GM12874 (cell line): ENCODE results near the gene CHID1.

Experiments
- TF ChIP-seq, protein P1 (sequence below): IDR thresholded peaks from 2 replicates; pipeline ENCODE4 v1.5.1; 2011; ENCODE audit warnings: low read depth, mild to moderate bottlenecking, control low read depth, low read length, moderate library complexity; ENCODE audit not compliant: insufficient read depth

Gene CHID1

DNA sequence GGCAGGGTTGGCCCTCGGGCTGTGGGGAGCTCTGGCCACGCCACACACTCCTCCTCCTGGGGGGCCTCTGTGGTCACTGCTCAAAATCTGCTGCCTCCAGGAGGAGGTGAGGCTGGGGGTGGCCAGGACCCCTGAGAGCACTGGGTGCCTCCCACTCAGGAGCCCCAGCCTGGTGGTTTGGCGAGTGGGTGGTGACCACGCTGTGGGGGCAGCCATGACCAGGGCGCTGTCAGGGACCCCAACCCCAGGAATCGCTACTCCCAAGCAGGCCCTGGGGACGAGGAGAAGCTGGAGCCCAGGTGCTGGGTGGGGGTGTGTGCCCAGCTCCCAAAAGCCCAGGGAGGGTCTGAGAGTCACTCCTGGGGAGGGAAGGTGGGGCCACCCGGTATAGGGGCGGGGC is 37.8 kb downstream of the CHID1 start:
- TF ChIP-seq, protein P1, sequence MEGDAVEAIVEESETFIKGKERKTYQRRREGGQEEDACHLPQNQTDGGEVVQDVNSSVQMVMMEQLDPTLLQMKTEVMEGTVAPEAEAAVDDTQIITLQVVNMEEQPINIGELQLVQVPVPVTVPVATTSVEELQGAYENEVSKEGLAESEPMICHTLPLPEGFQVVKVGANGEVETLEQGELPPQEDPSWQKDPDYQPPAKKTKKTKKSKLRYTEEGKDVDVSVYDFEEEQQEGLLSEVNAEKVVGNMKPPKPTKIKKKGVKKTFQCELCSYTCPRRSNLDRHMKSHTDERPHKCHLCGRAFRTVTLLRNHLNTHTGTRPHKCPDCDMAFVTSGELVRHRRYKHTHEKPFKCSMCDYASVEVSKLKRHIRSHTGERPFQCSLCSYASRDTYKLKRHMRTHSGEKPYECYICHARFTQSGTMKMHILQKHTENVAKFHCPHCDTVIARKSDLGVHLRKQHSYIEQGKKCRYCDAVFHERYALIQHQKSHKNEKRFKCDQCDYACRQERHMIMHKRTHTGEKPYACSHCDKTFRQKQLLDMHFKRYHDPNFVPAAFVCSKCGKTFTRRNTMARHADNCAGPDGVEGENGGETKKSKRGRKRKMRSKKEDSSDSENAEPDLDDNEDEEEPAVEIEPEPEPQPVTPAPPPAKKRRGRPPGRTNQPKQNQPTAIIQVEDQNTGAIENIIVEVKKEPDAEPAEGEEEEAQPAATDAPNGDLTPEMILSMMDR, result no peak

DNA sequence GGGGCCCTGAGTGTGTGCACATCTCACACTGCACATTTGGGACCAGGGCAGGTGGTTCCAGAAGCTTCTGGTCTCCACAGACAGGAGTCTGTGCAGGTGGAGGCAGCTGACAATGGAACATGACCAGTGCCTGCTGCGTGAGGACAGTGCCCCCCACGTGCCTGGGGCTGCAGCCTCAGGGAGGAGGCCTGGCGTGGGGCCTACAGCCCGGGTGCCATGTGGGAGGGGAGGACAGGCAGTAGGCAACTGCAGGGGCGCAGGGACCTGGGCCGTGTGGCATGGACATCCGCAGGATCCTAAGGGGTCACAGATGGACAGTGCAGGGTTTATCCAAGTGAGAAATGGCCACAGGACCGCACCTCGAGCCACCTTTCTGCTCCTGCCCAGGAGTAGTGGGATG is 39.1 kb downstream of the CHID1 start:
- TF ChIP-seq, protein P1, result no peak

DNA sequence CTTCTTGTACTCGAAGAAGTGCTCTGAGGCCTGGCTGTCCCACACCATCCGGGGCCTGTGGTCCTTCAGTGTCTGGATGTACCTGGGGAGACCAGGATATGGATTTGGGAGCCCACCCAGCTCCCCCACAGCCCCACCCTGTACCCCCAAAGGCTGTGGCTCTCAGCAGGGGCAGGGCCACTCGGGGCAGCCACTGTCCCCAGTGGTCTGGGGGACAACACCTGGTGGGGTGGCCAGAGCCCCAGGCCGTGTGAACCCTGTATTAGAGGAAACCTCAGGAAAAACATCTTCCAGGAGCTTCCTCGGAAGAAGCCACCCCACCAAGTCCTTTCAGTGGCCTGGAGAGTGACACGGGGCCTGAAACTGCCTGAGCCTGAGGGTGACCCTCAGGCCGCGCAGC is 40.2 kb downstream of the CHID1 start:
- TF ChIP-seq, protein P1, result no peak

DNA sequence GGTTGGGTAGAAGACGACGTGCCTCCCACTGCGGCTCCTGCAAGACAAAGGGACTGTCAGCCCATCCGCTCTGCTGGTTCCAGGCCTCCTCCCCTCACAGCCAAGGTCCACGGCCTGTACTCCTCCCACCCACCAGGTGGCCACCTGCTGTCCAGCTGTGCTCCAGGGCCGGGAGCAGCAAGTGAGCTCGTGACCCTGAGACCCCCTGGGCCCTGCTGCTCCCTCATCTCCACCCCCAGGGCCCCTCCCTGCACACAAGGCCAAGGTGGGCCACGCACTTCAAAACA is 40.5 kb downstream of the CHID1 start:
- TF ChIP-seq, protein P1, result no peak

DNA sequence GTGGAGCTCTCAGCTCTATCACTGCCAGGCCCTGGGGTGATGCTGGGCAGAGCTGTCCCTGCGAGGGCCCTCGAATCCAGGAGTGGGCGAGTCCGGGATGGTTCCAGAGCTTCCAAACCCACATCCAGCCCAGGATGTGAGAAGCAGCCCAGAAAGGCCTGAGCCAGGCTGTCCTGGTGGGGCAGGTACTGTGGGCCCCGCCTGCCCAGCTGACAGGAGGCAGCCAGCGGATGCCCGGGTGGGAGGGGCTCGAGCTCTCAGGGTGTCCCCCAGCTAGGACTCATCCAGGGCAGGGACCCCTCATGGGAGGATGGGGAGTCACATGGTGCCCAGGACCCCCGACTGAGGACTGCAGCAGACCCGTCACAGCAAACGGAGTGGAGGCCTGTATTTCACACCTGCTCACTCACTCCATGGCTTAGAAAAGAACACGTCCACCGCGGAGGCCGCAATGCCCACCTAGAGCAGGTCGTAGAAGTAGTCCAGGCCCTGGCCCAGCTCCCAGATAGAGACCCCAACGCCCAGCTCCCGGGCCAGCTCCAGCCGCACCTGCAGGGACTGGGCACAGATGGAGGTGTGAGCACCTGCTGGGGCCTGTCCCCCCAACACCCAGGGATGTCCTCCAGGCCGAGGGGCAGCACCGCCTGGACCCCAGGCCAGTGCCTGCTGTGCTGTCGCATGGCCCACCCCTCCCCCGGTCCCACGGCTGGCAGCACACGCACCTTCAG is 41.0 kb downstream of the CHID1 start:
- TF ChIP-seq, protein P1, result no peak

DNA sequence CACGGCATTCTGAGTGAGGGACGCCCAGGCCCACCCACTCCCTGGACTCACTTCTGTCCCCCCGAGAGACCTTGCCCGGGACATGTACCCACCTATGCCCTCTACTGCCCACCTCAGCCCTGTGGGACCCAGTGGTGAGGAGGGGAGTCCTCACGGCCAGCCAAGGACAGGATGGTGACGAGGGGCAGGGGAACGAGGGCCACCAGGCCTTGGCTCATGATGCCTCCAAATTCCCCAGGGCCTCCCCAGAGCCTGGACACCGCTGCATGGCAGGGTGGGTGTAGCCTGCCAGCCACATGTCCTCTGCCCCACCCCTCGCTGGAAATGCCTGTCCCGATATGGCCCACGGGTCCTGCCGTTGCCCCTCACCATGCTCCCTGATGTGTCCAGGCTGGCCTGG is 41.8 kb downstream of the CHID1 start:
- TF ChIP-seq, protein P1, result no peak

DNA sequence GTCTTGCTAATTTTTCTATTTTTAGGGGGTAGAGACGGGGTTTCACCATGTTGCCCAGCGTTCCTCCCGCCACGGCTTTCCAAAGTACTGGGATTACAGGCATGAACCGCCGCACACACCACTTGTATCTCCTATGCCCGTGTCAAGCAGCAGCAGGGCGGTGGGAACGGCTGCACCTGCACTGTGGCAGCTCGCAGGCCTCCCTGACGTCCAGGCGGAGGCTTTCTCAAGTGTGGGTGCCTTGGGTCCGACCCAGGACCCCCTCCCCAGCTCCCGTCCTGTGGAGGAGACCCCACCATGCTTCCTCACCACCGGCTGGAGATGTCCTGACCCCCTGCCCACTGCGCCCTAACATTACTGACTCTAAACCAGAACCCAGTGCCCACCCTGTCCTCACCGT is 42.2 kb downstream of the CHID1 start:
- TF ChIP-seq, protein P1, result no peak
